WTC11 (cell line): ENCODE results near the gene MAP1LC3A. TPM values are rescaled to one million over a fixed set of nuclear protein-coding genes. Genes with fewer than 3 reads are reported as not detected.

Experiments
- ATAC-seq: fragments of 200-7000 bp; cut with Tn5 transposase; 2 replicates; pipeline ENCODE4 v1.10.0; 2021; ENCODE audit warnings: mild to moderate bottlenecking, moderate library complexity
- CTCF ChIA-PET: fragments of 300-600 bp; sonication (Branson Sonifier 250); formaldehyde crosslinking; loops from one replicate; lab custom pipeline; 2021; ENCODE audit warnings: antibody characterized with exemption; lab: Charles Lee
- POLR2A ChIA-PET: fragments of 350-600 bp; sonication (Branson Sonifier 250); formaldehyde crosslinking; loops from one replicate; lab custom pipeline; 2021; ENCODE audit warnings: antibody characterized with exemption; lab: Charles Lee
- DNase-seq: peaks from one replicate; pipeline ENCODE4 v3.0.0; 2021; ENCODE audit warnings: low spot score
- H3K27ac Mint-ChIP-seq: 2 replicates; pipeline ENCODE4 v1.8.0; 2021; ENCODE audit warnings: mixed read lengths
- H3K27me3 Mint-ChIP-seq: 2 replicates; pipeline ENCODE4 v1.8.0; 2021; ENCODE audit warnings: low read depth, mild to moderate bottlenecking, moderate library complexity, mixed read lengths
- H3K36me3 Mint-ChIP-seq: 2 replicates; pipeline ENCODE4 v1.8.0; 2021; ENCODE audit warnings: mixed read lengths
- H3K4me1 Mint-ChIP-seq: 2 replicates; pipeline ENCODE4 v1.8.0; 2022; ENCODE audit warnings: mixed read lengths
- H3K4me3 Mint-ChIP-seq: 2 replicates; pipeline ENCODE4 v1.8.0; 2021; ENCODE audit warnings: mild to moderate bottlenecking, moderate library complexity, mixed read lengths
- H3K9me3 Mint-ChIP-seq: 2 replicates; pipeline ENCODE4 v1.8.0; 2021; ENCODE audit warnings: mixed read lengths
- CBFB ChIP-seq: sonication (generic); formaldehyde crosslinking; IDR thresholded peaks from 2 replicates; pipeline ENCODE4 v1.8.1; 2022; ENCODE audit warnings: mild to moderate bottlenecking, low read depth, missing genetic modification reagents
- CREB1 ChIP-seq: sonication (generic); formaldehyde crosslinking; IDR thresholded peaks from 2 replicates; pipeline ENCODE4 v1.8.0; 2023; ENCODE audit warnings: mild to moderate bottlenecking, missing genetic modification reagents
- GRHL2 ChIP-seq: fragments of 250-450 bp; sonication (Bioruptor Pico); IDR thresholded peaks from 2 replicates; pipeline ENCODE4 v1.8.0; 2022; ENCODE audit warnings: mild to moderate bottlenecking, moderate library complexity; ENCODE audit not compliant: insufficient replicate concordance, severe bottlenecking
- HMGA2 ChIP-seq: fragments of 250-450 bp; sonication (Bioruptor Pico); IDR thresholded peaks from 2 replicates; pipeline ENCODE4 v1.4.0; 2021; ENCODE audit warnings: mild to moderate bottlenecking, moderate library complexity
- HMGXB4 ChIP-seq: sonication (generic); formaldehyde crosslinking; IDR thresholded peaks from 2 replicates; pipeline ENCODE4 v1.8.1; 2023; ENCODE audit warnings: mild to moderate bottlenecking, moderate library complexity, missing genetic modification reagents
- NFE2L1 ChIP-seq: sonication (generic); formaldehyde crosslinking; IDR thresholded peaks from 2 replicates; pipeline ENCODE4 v1.8.1; 2023; ENCODE audit warnings: missing genetic modification reagents
- NR2C2 ChIP-seq: sonication (generic); formaldehyde crosslinking; IDR thresholded peaks from 2 replicates; pipeline ENCODE4 v1.8.0; 2022; ENCODE audit warnings: mild to moderate bottlenecking, missing genetic modification reagents
- SOX15 ChIP-seq: fragments of 250-450 bp; sonication (Bioruptor Pico); IDR thresholded peaks from 2 replicates; pipeline ENCODE4 v1.9.0; 2021; ENCODE audit warnings: mild to moderate bottlenecking
- USF2 ChIP-seq: sonication (generic); formaldehyde crosslinking; IDR thresholded peaks from 2 replicates; pipeline ENCODE4 v1.8.1; 2023; ENCODE audit warnings: mild to moderate bottlenecking, missing genetic modification reagents, moderate library complexity
- ZNF532 ChIP-seq: fragments of 250-450 bp; sonication (Bioruptor Pico); IDR thresholded peaks from 2 replicates; pipeline ENCODE4 v1.9.0; 2021; ENCODE audit warnings: mild to moderate bottlenecking, borderline replicate concordance
- total RNA-seq: library from RNA; stranded (reverse); gene quantifications from 3 replicates; pipeline ENCODE4 v1.2.3, GENCODE V29; 2021
- TF ChIP-seq, protein P1 (sequence below): sonication (generic); formaldehyde crosslinking; conservative IDR thresholded peaks from 2 replicates; pipeline ENCODE4 v1.8.1; 2023; ENCODE audit warnings: mild to moderate bottlenecking, low read depth, missing genetic modification reagents, moderate library complexity
- TF ChIP-seq, protein P2 (sequence below): fragments of 250-450 bp; sonication (Bioruptor Pico); IDR thresholded peaks from 2 replicates; pipeline ENCODE4 v1.9.0; 2021; ENCODE audit warnings: mild to moderate bottlenecking
- TF ChIP-seq, protein P3 (sequence below): fragments of 250-450 bp; sonication (Bioruptor Pico); IDR thresholded peaks from 2 replicates; pipeline ENCODE4 v1.8.0; 2021; ENCODE audit warnings: mild to moderate bottlenecking

Gene MAP1LC3A
- total RNA-seq, 1 experiment from 2014 or later = 7.5 TPM

GRCh38 chr20:34581341-34582184, 23.0 kb downstream of the MAP1LC3A start (continued):
- TF ChIP-seq, protein P1, sequence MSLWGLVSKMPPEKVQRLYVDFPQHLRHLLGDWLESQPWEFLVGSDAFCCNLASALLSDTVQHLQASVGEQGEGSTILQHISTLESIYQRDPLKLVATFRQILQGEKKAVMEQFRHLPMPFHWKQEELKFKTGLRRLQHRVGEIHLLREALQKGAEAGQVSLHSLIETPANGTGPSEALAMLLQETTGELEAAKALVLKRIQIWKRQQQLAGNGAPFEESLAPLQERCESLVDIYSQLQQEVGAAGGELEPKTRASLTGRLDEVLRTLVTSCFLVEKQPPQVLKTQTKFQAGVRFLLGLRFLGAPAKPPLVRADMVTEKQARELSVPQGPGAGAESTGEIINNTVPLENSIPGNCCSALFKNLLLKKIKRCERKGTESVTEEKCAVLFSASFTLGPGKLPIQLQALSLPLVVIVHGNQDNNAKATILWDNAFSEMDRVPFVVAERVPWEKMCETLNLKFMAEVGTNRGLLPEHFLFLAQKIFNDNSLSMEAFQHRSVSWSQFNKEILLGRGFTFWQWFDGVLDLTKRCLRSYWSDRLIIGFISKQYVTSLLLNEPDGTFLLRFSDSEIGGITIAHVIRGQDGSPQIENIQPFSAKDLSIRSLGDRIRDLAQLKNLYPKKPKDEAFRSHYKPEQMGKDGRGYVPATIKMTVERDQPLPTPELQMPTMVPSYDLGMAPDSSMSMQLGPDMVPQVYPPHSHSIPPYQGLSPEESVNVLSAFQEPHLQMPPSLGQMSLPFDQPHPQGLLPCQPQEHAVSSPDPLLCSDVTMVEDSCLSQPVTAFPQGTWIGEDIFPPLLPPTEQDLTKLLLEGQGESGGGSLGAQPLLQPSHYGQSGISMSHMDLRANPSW = no peak
- TF ChIP-seq CREB1 = no peak
- no peak for TF ChIP-seq NFE2L1
- TF ChIP-seq, protein P2, sequence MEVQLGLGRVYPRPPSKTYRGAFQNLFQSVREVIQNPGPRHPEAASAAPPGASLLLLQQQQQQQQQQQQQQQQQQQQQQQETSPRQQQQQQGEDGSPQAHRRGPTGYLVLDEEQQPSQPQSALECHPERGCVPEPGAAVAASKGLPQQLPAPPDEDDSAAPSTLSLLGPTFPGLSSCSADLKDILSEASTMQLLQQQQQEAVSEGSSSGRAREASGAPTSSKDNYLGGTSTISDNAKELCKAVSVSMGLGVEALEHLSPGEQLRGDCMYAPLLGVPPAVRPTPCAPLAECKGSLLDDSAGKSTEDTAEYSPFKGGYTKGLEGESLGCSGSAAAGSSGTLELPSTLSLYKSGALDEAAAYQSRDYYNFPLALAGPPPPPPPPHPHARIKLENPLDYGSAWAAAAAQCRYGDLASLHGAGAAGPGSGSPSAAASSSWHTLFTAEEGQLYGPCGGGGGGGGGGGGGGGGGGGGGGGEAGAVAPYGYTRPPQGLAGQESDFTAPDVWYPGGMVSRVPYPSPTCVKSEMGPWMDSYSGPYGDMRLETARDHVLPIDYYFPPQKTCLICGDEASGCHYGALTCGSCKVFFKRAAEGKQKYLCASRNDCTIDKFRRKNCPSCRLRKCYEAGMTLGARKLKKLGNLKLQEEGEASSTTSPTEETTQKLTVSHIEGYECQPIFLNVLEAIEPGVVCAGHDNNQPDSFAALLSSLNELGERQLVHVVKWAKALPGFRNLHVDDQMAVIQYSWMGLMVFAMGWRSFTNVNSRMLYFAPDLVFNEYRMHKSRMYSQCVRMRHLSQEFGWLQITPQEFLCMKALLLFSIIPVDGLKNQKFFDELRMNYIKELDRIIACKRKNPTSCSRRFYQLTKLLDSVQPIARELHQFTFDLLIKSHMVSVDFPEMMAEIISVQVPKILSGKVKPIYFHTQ (CRISPR knock-in tag) = no peak
- no peak for TF ChIP-seq SOX15 (CRISPR knock-in tag)

DNA sequence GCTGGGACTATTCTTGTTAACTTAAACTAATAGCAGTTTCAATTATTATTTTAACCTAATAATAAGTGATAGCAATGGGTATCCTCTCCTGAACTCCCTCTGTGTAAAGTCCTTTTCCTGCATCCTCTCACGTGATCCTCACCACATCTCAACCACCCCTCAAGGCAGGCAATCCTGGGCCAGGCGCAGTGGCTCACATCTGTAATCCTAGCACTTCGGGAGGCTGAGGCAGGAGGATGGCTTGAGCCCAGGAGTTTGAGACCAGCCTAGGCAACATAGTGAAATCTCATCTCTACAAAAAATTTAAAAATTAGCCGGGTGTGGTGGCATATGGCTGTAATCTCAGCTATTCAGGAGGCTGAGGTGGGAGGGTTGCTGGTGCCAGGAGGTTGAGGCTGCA, 23.7 kb downstream of the MAP1LC3A start:
- Mint-ChIP-seq H3K4me3 (no peak overlapping the region), H3K27me3 (no peaks in the 10 kb centered on the region), H3K4me1 (no peaks in the 10 kb centered on the region), H3K27ac (no peak overlapping the region), H3K9me3 (no peaks in the 10 kb centered on the region), H3K36me3 (peaks cover 3% of the 10 kb centered on the region; the same call in 1 of the 2 replicates)
- DNase-seq (no peak), ATAC-seq (no peak)
- POLR2A ChIA-PET = interaction anchor here (0.6 kb wide), 1 partner anchor 449 kb away, joined by 5 read pairs; no protein-coding TSS in a partner anchor
- CTCF ChIA-PET = no interaction called here
- TF ChIP-seq, protein P3, sequence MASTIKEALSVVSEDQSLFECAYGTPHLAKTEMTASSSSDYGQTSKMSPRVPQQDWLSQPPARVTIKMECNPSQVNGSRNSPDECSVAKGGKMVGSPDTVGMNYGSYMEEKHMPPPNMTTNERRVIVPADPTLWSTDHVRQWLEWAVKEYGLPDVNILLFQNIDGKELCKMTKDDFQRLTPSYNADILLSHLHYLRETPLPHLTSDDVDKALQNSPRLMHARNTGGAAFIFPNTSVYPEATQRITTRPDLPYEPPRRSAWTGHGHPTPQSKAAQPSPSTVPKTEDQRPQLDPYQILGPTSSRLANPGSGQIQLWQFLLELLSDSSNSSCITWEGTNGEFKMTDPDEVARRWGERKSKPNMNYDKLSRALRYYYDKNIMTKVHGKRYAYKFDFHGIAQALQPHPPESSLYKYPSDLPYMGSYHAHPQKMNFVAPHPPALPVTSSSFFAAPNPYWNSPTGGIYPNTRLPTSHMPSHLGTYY (CRISPR knock-in tag) = no peak
- TF ChIP-seq, protein P2 (CRISPR knock-in tag) = no peak
- TF ChIP-seq ZNF532 (CRISPR knock-in tag) = no peak
- no peak for TF ChIP-seq GRHL2
- TF ChIP-seq CBFB (CRISPR knock-in tag) = no peak
- no peak for TF ChIP-seq HMGXB4 (CRISPR knock-in tag)
- TF ChIP-seq NR2C2 (CRISPR knock-in tag) = no peak
- TF ChIP-seq USF2 (CRISPR knock-in tag) = no peak
- no peak for TF ChIP-seq HMGA2
